ENCODE measurements around the gene MUC20. TPM values are rescaled to one million over a fixed set of nuclear protein-coding genes. Genes with fewer than 3 reads are reported as not detected.
"Not testable (repeated sequence)": the region's sequence is repeated elsewhere in the genome, so short reads cannot be mapped to it uniquely, and the experiment has no call there.

MUC20 gene
- total RNA-seq, 1 donor from 2014 or later: 23.8 TPM

GRCh38 chr3:195768414-195768813 lies 47.6 kb downstream of the MUC20 start:
- Histone ChIP-seq H3K4me1 (no peaks in the 10 kb centered on the region), H3K9me3 (no peaks in the 10 kb centered on the region), H3K27ac (no peak overlapping the region), H3K4me3 (no peak overlapping the region), H3K36me3 (no peaks in the 10 kb centered on the region), H3K27me3 (no peaks in the 10 kb centered on the region)
- intact Hi-C loops (cut with DNase I): no loop called here
- no peak for DNase-seq (ENCODE audit: extremely low spot score in 2 of 2)
- TF ChIP-seq POLR2AphosphoS5 (IDR thresholded peaks at IDR 0.05; ENCODE audit: insufficient read depth in 1 of 2, low read depth in 1 of 2): no peak

DNA sequence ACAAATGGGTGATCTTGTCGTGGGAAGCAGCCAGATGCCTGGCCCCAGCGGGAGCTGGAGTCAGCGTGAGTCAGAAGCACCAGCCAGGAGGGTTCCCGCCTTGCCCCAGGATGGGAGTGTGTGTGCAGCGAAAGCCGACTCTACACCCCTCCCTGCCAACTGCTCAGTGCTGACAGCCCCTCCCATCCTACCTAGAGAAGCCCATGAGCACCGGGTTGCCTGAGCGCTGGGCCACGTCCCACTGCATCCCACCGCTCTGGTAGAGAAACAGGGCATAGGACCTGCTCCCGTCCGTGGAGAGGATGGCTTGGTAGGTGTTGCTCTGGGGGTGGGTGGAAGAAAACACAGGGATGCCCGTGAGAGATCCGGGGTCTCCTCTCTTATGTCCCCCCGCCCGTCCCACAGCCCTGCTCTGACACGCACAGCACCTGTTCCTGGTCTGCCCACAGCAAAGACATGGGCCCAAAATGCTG lies 48.1 kb downstream of the MUC20 start:
- Histone ChIP-seq H3K27me3 (no peaks in the 10 kb centered on the region), H3K36me3 (no peaks in the 10 kb centered on the region), H3K27ac (no peak overlapping the region), H3K4me1 (no peaks in the 10 kb centered on the region), H3K9me3 (no peaks in the 10 kb centered on the region), H3K4me3 (no peak overlapping the region)
- intact Hi-C loops (cut with DNase I): no loop called here
- no peak for TF ChIP-seq CTCF (IDR thresholded peaks at IDR 0.05)
- no peak for TF ChIP-seq POLR2AphosphoS5 (IDR thresholded peaks at IDR 0.05; ENCODE audit: insufficient read depth in 1 of 2, low read depth in 1 of 2)
- TF ChIP-seq POLR2A (IDR thresholded peaks at IDR 0.05): no peak
- no peak for DNase-seq (ENCODE audit: extremely low spot score in 2 of 2)

DNA sequence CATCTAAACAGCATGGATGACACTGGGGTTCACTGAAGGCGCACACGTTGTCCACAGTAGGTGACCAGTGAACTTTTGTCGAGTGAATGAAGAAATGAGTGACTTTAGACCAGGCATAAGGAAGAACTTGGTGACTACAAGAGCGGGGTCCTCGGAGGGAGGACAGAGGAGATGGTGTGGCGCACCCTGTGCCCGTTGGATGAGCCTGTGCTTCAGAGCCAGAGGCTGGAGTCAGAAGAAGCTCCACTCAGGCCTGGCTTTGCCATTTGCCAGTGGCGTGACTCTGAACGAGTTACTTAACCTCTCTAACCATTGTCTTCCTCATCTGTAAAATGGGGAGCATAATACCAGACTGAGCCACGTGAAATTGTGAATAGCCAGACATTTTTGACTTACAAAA lies 48.8 kb downstream of the MUC20 start:
- Histone ChIP-seq H3K36me3 (no peaks in the 10 kb centered on the region), H3K27ac (no peak overlapping the region), H3K4me3 (no peak overlapping the region), H3K4me1 (no peaks in the 10 kb centered on the region), H3K9me3 (no peaks in the 10 kb centered on the region), H3K27me3 (no peaks in the 10 kb centered on the region)
- intact Hi-C loops (cut with DNase I): no loop called here
- no peak for TF ChIP-seq POLR2AphosphoS5 (IDR thresholded peaks at IDR 0.05; ENCODE audit: insufficient read depth in 1 of 2, low read depth in 1 of 2)
- TF ChIP-seq CTCF (IDR thresholded peaks at IDR 0.05): no peak
- no peak for DNase-seq (ENCODE audit: extremely low spot score in 2 of 2)

GRCh38 chr3:195770081-195770840 lies 49.5 kb downstream of the MUC20 start:
- Histone ChIP-seq H3K27ac (no peak overlapping the region), H3K4me3 (no peak overlapping the region), H3K9me3 (no peaks in the 10 kb centered on the region), H3K27me3 (no peaks in the 10 kb centered on the region), H3K4me1 (no peaks in the 10 kb centered on the region), H3K36me3 (no peaks in the 10 kb centered on the region)
- no peak for TF ChIP-seq CTCF (IDR thresholded peaks at IDR 0.05)
- TF ChIP-seq POLR2A (IDR thresholded peaks at IDR 0.05): no peak
- no peak for TF ChIP-seq POLR2AphosphoS5 (IDR thresholded peaks at IDR 0.05; ENCODE audit: insufficient read depth in 1 of 2, low read depth in 1 of 2)
- intact Hi-C loops (cut with DNase I): no loop called here
- DNase-seq (ENCODE audit: extremely low spot score in 2 of 2): no peak

- H3K27me3 ChIP-seq; H3K9me3 ChIP-seq; H3K36me3 ChIP-seq; H3K4me1 ChIP-seq; H3K4me3 ChIP-seq; intact Hi-C loops (cut with DNase I); DNase-seq (ENCODE audit: extremely low spot score in 2 of 2); H3K27ac ChIP-seq: not testable (repeated sequence)
Observed at GRCh38 chr3:195770841-195771645, 50.3 kb downstream of the MUC20 start.

Data from vagina (tissue), 2 donors.